MV-4-11 (cell line): Measurements from ENCODE around the gene NUF2.
"Not testable (repeated sequence)": the region's sequence is repeated elsewhere in the genome, so short reads cannot be mapped to it uniquely, and the experiment has no call there.

Experiments used
- DNase-seq: peaks from one replicate; lab custom pipeline; 2025; lab: John Stamatoyannopoulos, UW

Gene NUF2

DNA sequence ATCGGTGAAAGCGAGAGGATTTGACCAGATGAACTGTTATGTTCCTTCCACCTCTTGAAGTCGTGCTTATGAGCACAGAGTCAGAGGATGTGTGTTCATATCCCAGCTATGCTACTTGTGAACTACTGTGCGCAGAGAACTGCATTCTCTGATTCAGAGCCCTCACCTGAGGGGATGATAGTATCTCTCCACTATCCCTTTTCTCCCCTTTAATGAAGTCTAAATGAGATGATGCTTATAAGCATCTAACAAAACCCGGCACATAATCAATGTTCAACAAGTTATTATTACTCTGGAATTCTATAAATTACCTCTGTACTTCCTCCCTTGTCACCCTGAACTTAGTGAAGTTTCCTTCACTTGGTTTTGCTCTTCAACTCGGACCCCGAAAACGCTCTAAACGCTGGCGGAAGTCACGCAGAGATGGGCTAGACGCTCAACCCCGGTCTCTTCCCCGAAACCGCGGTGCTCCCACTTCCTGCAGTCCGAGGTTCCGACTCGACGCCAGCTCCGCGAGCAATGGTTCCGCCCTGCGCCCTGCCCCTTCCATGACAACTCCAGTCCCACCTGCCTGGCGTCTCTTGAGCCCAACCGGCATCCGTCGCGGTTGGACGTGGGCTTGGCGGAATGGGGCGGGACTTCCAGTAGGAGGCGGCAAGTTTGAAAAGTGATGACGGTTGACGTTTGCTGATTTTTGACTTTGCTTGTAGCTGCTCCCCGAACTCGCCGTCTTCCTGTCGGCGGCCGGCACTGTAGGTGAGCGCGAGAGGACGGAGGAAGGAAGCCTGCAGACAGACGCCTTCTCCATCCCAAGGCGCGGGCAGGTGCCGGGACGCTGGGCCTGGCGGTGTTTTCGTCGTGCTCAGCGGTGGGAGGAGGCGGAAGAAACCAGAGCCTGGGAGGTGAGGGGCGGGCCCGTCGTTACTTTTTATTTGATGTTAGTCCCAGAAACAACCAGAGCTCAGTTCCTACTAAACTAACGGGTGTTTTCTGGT is at the start of gene NUF2:
Gene NUF2, plus strand, starts transcription at position 644 of the 995 bp plus-strand sequence. CDS start 4,098 bp downstream, outside the sequence.
- peak; percentile 96 for DNase-seq

- DNase-seq: no peak
Observed at GRCh38 chr1:163273766-163274441, 47.9 kb upstream of the NUF2 start.

DNA sequence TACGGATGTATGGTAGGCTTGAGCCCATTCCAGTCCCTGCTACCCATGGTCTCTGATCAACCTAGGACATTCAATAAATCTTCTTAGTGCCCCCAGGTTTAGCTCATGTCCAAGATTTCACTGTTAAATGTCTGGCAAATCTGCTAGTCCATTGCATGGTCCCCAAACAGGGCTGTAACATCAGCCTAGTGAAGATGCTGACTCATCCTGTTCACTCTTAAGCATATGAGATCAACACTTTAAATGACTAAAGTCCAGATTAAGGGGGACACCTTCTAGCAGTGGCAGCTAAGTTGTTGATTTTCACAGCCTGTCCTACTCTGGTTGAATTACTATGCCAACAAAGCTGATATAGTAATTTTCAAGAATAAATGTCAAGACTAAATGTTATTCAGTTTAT is 46.5 kb upstream of the NUF2 start:
- DNase-seq: no peak

GRCh38 chr1:163278602-163279001 is 43.2 kb upstream of the NUF2 start:
- DNase-seq: no peak

DNA sequence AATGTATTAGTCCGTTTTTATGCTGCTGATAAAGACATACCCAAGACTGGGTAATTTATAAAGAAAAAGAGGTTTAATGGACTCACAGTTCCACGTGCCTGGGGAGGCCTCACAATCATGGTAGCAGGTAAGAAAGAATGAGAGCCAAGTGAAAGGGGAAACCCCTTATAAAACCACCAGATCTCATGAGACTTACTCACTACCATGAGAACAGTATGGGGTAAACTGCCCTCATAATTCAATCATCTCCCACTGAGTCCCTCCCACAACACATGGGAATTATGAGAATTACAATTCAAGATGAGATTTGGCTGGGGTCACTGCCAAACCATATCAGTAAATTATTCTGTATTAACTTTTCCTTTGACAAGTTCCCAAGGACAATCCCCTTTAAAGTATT is 36.9 kb upstream of the NUF2 start:
- not testable (repeated sequence) for DNase-seq

DNA sequence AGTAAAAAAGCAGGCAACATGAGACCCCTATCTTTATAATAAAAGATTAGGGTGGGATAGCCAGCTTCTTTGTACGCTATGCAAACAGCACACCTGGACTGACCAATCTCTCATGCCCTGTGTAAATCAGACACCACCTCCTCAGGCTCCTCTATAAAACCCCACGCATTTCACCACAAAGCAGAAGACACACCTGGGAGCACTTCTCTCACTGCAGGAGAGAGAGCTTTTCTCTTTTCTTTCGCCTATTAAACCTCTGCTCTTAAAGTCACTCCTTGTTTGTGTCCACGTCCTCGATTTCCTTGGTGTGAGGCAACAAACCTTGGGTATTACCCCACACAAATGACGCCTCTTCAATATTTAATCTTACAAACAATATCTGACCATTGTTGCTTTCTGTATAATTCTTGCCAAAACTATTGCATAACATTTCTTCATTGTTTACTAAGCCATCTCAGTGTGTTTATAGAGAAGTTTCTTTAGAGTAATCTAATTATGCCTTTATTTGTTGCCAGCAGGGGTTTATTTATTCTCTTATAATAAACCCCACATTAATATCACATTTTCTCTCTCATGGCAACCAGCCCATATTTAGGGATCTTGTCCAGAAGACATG is 31.6 kb upstream of the NUF2 start:
- DNase-seq: no peak

GRCh38 chr1:163291461-163291860 is 30.3 kb upstream of the NUF2 start:
- DNase-seq: no peak

DNA sequence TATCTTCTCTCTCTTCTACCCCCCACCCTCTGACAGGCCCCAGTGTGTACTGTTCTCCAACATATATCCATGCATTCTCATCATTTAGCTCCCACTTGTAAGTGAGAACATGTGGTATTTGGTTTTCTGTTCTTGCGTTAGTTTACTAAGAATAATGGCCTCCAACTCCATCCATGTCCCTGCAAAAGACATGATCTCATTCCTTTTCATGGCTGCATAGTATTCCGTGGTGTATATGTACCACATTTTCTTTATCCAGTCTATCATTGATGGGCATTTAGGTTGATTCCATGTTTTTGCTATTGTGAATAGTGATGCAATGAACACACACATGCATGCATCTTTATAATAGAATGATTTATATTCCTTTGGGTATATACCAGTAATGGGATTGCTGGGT is 29.6 kb upstream of the NUF2 start:
- not testable (repeated sequence) for DNase-seq

- DNase-seq: not testable (repeated sequence)
Observed at GRCh38 chr1:163293497-163293896, 28.3 kb upstream of the NUF2 start.

- no peak for DNase-seq
Observed at GRCh38 chr1:163295949-163296348, 25.8 kb upstream of the NUF2 start.

DNA sequence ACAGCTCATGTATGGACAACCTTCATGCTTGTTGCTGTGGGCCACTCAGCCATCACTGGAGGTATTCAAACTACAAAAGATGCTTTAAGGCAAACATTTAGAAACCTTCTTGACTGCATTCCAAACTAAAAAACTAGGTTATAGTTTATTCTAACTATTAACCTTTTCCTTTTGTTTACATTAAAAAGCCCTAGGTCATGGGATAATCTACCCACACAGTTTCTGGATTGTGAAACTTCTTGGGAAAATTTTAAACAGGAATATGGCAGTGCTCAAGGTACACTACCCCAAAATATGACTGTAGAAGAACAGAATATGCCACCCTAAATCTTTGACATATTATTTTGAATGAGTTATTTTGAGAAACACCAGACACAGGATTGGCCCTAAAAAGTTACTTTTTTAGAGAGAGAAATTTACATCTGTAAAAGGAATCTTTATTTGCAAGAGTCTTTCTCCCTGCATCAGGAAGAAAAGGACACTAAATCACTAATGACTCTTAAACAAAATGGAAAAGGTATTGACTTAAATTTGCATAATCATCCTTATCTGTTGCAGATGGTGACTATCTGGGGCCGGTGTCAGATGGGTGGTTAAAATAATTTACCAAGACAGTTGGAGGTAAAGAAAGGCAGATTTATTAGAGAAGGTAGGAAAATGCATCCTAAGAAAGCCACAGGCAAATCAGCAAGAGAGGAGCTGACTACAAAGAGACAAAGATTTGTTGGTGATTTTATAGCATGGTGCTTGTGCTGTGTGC is 25.1 kb upstream of the NUF2 start:
- no peak for DNase-seq

- no peak for DNase-seq
Observed at GRCh38 chr1:163298365-163298764, 23.4 kb upstream of the NUF2 start.

DNA sequence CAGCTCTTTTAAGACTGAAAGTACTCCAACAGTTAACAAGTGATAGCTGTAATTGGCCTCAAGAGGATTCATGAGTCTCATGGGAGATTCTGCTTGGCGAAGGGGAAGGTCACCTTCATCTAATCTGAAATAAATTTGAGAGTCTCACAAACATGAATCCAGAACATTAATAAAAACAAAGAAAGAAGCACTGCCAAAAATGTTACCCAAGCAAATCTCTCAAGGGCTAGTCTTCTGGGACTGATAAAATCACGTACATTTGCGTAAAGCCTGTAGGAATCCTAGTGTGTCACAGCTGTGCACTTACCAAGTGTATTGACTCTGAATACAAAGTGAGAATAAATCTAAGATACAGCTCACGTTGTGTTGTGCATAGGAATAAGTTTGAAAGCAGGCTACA is 21.2 kb upstream of the NUF2 start:
- DNase-seq: no peak

DNA sequence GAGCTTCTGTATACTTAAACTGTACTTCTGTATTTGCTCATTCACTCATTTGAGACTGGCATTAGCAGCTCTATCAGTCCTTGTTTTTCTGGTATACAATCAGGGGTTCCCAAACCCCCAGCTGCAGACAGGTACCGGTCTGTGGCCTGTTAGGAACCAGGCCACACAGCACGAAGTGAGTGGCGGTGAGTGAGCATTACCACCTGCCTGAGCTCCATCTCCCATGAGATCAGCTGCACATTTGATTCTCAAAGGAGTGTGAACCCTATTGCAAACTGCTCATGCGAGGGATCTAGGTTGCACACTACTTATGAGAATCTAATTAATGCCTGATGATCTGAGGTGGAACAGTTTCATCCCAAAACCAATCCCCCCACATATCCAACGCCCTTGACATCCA is 18.2 kb upstream of the NUF2 start:
- DNase-seq: no peak

- no peak for DNase-seq
Observed at GRCh38 chr1:163305441-163305840, 16.3 kb upstream of the NUF2 start.

- DNase-seq: no peak
Observed at GRCh38 chr1:163307479-163308171, 14.1 kb upstream of the NUF2 start.

- DNase-seq: no peak
Observed at GRCh38 chr1:163308811-163309210, 12.9 kb upstream of the NUF2 start.

GRCh38 chr1:163315773-163316374 is 5.9 kb upstream of the NUF2 start:
- peak; percentile 2 for DNase-seq

DNA sequence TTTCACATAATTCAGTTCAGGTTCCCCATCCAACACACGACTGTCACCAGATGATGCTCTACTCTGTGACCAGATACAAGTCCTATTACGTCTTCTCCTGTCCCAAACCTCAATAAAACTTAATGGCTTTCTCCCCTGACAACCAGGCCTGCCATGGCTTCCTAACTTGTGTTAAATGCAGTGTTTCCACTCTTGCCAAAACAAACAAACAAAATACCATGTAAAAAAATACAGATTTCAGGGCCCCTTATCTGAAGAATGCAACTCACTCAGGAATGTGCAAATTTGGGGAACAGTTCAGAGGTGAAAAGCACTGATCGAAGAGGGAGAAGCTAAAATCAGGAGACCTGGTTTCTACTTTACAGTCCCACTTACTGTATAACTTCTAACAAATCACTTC is 863 bp upstream of the NUF2 start:
- DNase-seq: no peak

DNA sequence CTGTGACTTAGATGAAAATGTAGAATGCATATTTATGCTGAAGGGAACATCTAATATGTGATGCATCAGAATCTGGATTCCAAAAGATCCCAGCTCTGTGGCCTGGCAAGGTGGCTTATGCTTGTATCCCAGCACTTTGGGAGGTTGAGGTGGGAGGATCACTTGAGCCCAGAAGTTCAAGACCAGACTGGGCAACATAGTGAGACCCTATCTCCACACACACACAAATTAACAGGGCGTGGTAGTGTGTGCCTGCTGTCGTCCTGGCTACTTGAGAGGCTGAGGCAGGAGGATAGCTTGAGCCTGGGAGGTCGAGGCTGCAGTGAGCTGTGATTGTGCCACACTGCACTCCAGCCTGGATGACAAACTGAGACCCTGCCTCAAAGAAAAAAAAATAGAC is 1.6 kb downstream of the NUF2 start:
- DNase-seq: not testable (repeated sequence)

DNA sequence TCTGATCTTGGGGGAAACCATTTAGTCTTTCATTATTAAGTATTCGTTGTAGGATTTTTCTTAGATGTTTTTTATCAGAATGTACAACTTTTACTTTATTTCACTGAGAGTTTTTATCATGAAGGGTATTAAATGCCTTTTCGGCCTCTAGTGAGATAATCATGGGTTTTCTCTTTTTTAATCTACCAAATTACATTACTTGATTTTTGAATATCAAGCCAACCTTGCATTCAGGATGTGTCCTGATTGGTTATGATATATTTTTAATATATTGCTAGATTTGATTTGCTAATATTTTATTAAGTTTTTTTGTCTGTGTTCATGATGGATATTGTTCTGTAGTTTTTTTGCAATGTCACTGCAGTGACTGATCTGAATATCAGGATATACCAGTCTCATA is 9.4 kb downstream of the NUF2 start:
- no peak for DNase-seq
